B cell (primary cell): Measurements from ENCODE around the gene TSBP1. TPM values are rescaled to one million over a fixed set of nuclear protein-coding genes. Genes with fewer than 3 reads are reported as not detected.

ENCODE experiments used
- ATAC-seq: fragments of 200-7000 bp; cut with Tn5 transposase; one replicate; pipeline ENCODE4 v1.10.0; 2021; ENCODE audit warnings: low read depth, mild to moderate bottlenecking, moderate number of reproducible peaks, moderate library complexity
- CTCF ChIA-PET: fragments of 350-600 bp; sonication (Branson Sonifier 250); formaldehyde crosslinking; loops from one replicate; lab custom pipeline; 2021; ENCODE audit warnings: antibody characterized with exemption, inconsistent platforms; lab: Charles Lee
- POLR2A ChIA-PET: fragments of 350-600 bp; sonication (Branson Sonifier 250); formaldehyde crosslinking; loops from one replicate; lab custom pipeline; 2021; ENCODE audit warnings: antibody characterized with exemption; lab: Charles Lee
- DNase-seq: peaks from one replicate; pipeline ENCODE4 v3.0.0; 2013
- H2AFZ ChIP-seq: 2 replicates; pipeline ENCODE4 v1.6.1; 2012; ENCODE audit warnings: mild to moderate bottlenecking, low read depth, low read length; ENCODE audit not compliant: insufficient read depth, poor library complexity, severe bottlenecking
- H3K27ac ChIP-seq, 2 donors: 1 replicate in 1 of 2; 2 replicates in 1 of 2; pipeline ENCODE4 v1.5.1; 2012 to 2013; ENCODE audit warnings: low read length in 2 of 2, mild to moderate bottlenecking in 2 of 2, moderate library complexity in 1 of 2
- H3K27me3 ChIP-seq, 4 experiments: fragments of 200-600 bp in 1 of 4; sonication (generic) in 1 of 4; replicated peaks in 1 of 4; 1 replicate in 2 of 4; 2 replicates in 2 of 4; pipeline versions ENCODE4 v1.6.1 to v1.7.0; 2013 to 2016; ENCODE audit warnings: low read length in 3 of 4, mild to moderate bottlenecking in 2 of 4, mixed read lengths in 1 of 4, moderate library complexity in 1 of 4; ENCODE audit not compliant: insufficient read depth in 4 of 4, control insufficient read depth in 3 of 4; ENCODE audit errors: control extremely low read depth in 1 of 4
- H3K36me3 ChIP-seq, 2 experiments: replicated peaks in 1 of 2; 1 replicate in 1 of 2; 2 replicates in 1 of 2; pipeline versions ENCODE4 v1.6.1 to v1.7.1; 2013; ENCODE audit warnings: low read length in 1 of 2; ENCODE audit not compliant: insufficient read depth in 2 of 2, control insufficient read depth in 1 of 2; ENCODE audit errors: control extremely low read depth in 1 of 2, extremely low read depth in 1 of 2
- H3K4me1 ChIP-seq, 2 donors: fragments of 200-600 bp in 1 of 2; sonication (generic) in 1 of 2; 1 replicate in 1 of 2; 2 replicates in 1 of 2; pipeline versions ENCODE4 v1.5.1 to v1.6.1; 2013 to 2017; ENCODE audit warnings: low read length in 2 of 2; ENCODE audit not compliant: control insufficient read depth in 2 of 2, insufficient read depth in 2 of 2
- H3K4me2 ChIP-seq: replicated peaks from 2 replicates; pipeline ENCODE3; 2012; ENCODE audit warnings: mild to moderate bottlenecking, low read depth, low read length; ENCODE audit not compliant: poor library complexity, severe bottlenecking
- H3K4me3 ChIP-seq, 5 experiments: fragments of 200-600 bp in 1 of 5; sonication (generic) in 1 of 5; 1 replicate in 3 of 5; 2 replicates in 2 of 5; pipeline versions ENCODE4 v1.5.1 to v1.7.0; 2011 to 2016; ENCODE audit warnings: low read length in 4 of 5, mild to moderate bottlenecking in 4 of 5, low read depth in 2 of 5, control low read depth in 1 of 5, moderate library complexity in 1 of 5; ENCODE audit not compliant: insufficient read depth in 1 of 5; ENCODE audit errors: control extremely low read depth in 1 of 5, extremely low read depth in 1 of 5
- H3K79me2 ChIP-seq: fragments of 200-600 bp; sonication (generic); one replicate; pipeline ENCODE4 v1.6.0; 2016; ENCODE audit warnings: low read length; ENCODE audit not compliant: control insufficient read depth, insufficient read depth
- H3K9ac ChIP-seq: fragments of 200-600 bp; sonication (generic); 2 replicates; pipeline ENCODE4 v1.6.1; 2017; ENCODE audit warnings: mild to moderate bottlenecking, low read length, moderate library complexity
- H3K9me3 ChIP-seq, 3 donors: one replicate each; pipeline versions ENCODE4 v1.6.1 to v1.7.1; 2013; ENCODE audit warnings: low read length in 2 of 3; ENCODE audit not compliant: control insufficient read depth in 2 of 3, insufficient read depth in 1 of 3; ENCODE audit errors: control extremely low read depth in 1 of 3
- H4K20me1 ChIP-seq: 2 replicates; pipeline ENCODE4 v1.6.0; 2012; ENCODE audit warnings: mild to moderate bottlenecking, low read length; ENCODE audit not compliant: insufficient read depth, control insufficient read depth, poor library complexity, severe bottlenecking
- H3K27ac Mint-ChIP-seq: one replicate; pipeline ENCODE4 v1.8.0; 2021; ENCODE audit warnings: mixed read lengths
- H3K27me3 Mint-ChIP-seq: one replicate; pipeline ENCODE4 v1.8.0; 2021; ENCODE audit warnings: mixed read lengths
- H3K4me1 Mint-ChIP-seq: one replicate; pipeline ENCODE4 v1.8.0; 2021; ENCODE audit warnings: mixed read lengths
- H3K4me3 Mint-ChIP-seq: one replicate; pipeline ENCODE4 v1.8.0; 2021; ENCODE audit warnings: mixed read lengths
- H3K9me3 Mint-ChIP-seq: one replicate; pipeline ENCODE4 v1.8.0; 2022; ENCODE audit warnings: mixed read lengths; ENCODE audit not compliant: insufficient read depth
- EZH2 ChIP-seq: IDR thresholded peaks from 2 replicates; pipeline ENCODE4 v1.6.1; 2012; ENCODE audit warnings: borderline replicate concordance, low read depth, mild to moderate bottlenecking, moderate library complexity, low read length; ENCODE audit not compliant: insufficient read depth, poor library complexity, severe bottlenecking
- WGBS: methylation state at CpG from one replicate; pipeline ENCODE4 v1.1.5; 2013; ENCODE audit warnings: missing lambda C conversion rate; ENCODE audit not compliant: insufficient coverage; 5-methylcytosine and 5-hydroxymethylcytosine counted together
- intact Hi-C: fragments of 100-400 bp; cut with micrococcal nuclease; formaldehyde crosslinking; loops from one replicate; pipeline ENCODE4 v1.10.0; 2022
- polyA plus RNA-seq: library from polyadenylated mRNA; depleted of rRNA; stranded (reverse); fragments of >200 nt; gene quantifications from 2 replicates; pipeline ENCODE4 v1.2.3, GENCODE V29; 2012
- total RNA-seq, 2 donors: library from RNA; stranded (reverse); fragments of 120-200 nt in 1 of 2; gene quantifications; 1 replicate in 1 of 2; 2 replicates in 1 of 2; pipeline versions ENCODE4 v1.2.3 to v1.2.4, GENCODE V29; 2013 to 2022
- TF ChIP-seq, protein P1 (sequence below): fragments of 200-600 bp; IDR thresholded peaks from one replicate; pipeline ENCODE4 v1.8.0; 2022; ENCODE audit warnings: antibody characterized with exemption, mild to moderate bottlenecking

Gene TSBP1
- total and polyA plus RNA-seq, 2 donors (not counting 1 experiment from before 2014, with no cell fraction given), result not detected

DNA sequence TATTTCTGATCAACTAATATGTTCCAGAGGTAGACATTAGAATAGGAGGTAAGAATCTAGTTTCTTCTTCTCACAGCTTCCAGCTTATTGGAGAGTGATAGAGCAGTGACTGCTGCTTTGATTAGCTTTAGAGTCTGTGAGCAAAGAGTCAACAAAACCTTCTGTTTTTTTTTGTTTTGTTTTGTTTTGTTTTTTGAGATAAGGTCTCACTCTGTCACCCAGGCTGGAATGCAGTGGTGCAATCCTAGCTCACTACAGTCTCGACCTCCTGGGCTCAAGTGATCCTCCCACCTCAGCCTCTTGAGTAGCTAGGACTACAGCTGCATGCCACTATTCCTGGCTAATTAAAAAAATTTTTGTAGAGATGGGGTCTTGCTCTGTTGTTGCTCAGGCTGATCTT lies 39.3 kb downstream of the TSBP1 start:
- no peak for ATAC-seq
- Mint-ChIP-seq H3K27ac (no peak overlapping the region), H3K27me3 (no peaks in the 10 kb centered on the region), H3K4me1 (peaks cover 26% of the 10 kb centered on the region), H3K4me3 (no peak overlapping the region), H3K9me3 (no peaks in the 10 kb centered on the region)
- Histone ChIP-seq H3K9ac (no peak overlapping the region), H3K4me1 (peaks cover under 1 to 7% of the 10 kb centered on the region in 2 donors), H3K9me3 (no peaks in the 10 kb centered on the region), H2AFZ (no peak overlapping the region), H3K4me2 (no peak overlapping the region), H3K27ac (no peak overlapping the region), H3K36me3 (no peaks in the 10 kb centered on the region), H3K4me3 (no peak overlapping the region), H3K27me3 (no peaks in the 10 kb centered on the region), H4K20me1 (no peaks in the 10 kb centered on the region), H3K79me2 (peaks cover 4% of the 10 kb centered on the region)
- no peak for DNase-seq
- POLR2A ChIA-PET, result no interaction called here
- no CpG with 5 or more reads among the region's 1 CpG for WGBS
- intact Hi-C loops, result no loop called here
- CTCF ChIA-PET, result no interaction called here
- TF ChIP-seq, protein P1, sequence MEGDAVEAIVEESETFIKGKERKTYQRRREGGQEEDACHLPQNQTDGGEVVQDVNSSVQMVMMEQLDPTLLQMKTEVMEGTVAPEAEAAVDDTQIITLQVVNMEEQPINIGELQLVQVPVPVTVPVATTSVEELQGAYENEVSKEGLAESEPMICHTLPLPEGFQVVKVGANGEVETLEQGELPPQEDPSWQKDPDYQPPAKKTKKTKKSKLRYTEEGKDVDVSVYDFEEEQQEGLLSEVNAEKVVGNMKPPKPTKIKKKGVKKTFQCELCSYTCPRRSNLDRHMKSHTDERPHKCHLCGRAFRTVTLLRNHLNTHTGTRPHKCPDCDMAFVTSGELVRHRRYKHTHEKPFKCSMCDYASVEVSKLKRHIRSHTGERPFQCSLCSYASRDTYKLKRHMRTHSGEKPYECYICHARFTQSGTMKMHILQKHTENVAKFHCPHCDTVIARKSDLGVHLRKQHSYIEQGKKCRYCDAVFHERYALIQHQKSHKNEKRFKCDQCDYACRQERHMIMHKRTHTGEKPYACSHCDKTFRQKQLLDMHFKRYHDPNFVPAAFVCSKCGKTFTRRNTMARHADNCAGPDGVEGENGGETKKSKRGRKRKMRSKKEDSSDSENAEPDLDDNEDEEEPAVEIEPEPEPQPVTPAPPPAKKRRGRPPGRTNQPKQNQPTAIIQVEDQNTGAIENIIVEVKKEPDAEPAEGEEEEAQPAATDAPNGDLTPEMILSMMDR, result no peak
- no peak for TF ChIP-seq EZH2

GRCh38 chr6:32329141-32329540 lies 42.6 kb downstream of the TSBP1 start:
- peaks cover 9 to 14% of the 10 kb centered on the region in 2 donors for H3K4me1 ChIP-seq
- H3K9ac ChIP-seq, result no peak overlapping the region
- intact Hi-C loops, result no loop called here
- TF ChIP-seq EZH2, result no peak
- TF ChIP-seq, protein P1, result no peak
- DNase-seq (no peak), ATAC-seq (no peak)
- H3K9me3 ChIP-seq, result no peaks in the 10 kb centered on the region
- H3K79me2 ChIP-seq, result peaks cover 4% of the 10 kb centered on the region
- Mint-ChIP-seq H3K9me3 (peaks cover 3% of the 10 kb centered on the region), H3K27ac (no peak overlapping the region), H3K27me3 (no peaks in the 10 kb centered on the region), H3K4me3 (no peak overlapping the region), H3K4me1 (peaks cover 32% of the 10 kb centered on the region)
- no peak overlapping the region for H3K4me2 ChIP-seq
- H2AFZ ChIP-seq, result no peak overlapping the region
- H3K4me3 ChIP-seq, result no peak overlapping the region
- ChIA-PET POLR2A (no interaction called here), CTCF (interaction anchor here (0.7 to 1.0 kb wide), 2 partner anchors 13 to 87 kb away, joined by 3 to 4 read pairs; no protein-coding TSS in a partner anchor)
- no peaks in the 10 kb centered on the region for H3K36me3 ChIP-seq
- H4K20me1 ChIP-seq, result no peaks in the 10 kb centered on the region
- no peak overlapping the region for H3K27ac ChIP-seq
- no peaks in the 10 kb centered on the region for H3K27me3 ChIP-seq
